ENCODE data around the gene SPEN.
A peak's percentile ranks its signal among the peaks of the same experiment; 100 is the strongest.

The SPEN gene

DNA sequence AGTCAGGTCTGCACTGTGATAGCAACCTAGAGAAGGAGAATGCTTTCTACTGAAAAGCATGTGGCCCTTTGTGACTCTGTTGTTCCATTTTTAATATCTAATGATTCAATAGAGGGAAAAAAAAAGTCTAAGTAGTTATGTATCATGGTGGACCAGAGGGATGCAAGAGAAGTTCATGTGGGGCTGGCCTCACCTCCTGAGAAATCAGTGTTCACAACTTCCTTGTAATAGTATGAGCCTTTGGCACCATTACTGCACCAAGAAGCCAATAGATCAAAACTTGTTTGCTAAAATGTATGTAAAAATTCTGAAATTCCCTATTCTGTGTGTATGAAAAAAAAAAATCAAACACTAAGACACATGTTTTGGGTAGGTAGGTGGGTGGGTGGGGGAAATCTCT, 123.4 kb downstream of the SPEN start:
- Histone ChIP-seq H3K27ac (no peak overlapping the region), H4K20me1 (ENCODE audit: insufficient read depth) (no peaks in the 10 kb centered on the region), H2AFZ (ENCODE audit: low read depth) (no peak overlapping the region), H3K36me3 (ENCODE audit: insufficient read depth) (no peaks in the 10 kb centered on the region), H3K79me2 (ENCODE audit: insufficient read depth, low read depth) (peaks cover 26% of the 10 kb centered on the region; the same call in 1 of the 2 replicates), H3K4me2 (no peak overlapping the region), H3K4me3 (IDR thresholded peaks at IDR 0.05; ENCODE audit: insufficient read depth, low read depth, low read length) (no peak overlapping the region), H3K27me3 (ENCODE audit: insufficient read depth, low read depth) (no peaks in the 10 kb centered on the region), H3K9ac (no peak overlapping the region), H3K4me1 (ENCODE audit: low read depth, poor library complexity, severe bottlenecking) (peaks cover 12% of the 10 kb centered on the region)
- TF ChIP-seq, protein P1, sequence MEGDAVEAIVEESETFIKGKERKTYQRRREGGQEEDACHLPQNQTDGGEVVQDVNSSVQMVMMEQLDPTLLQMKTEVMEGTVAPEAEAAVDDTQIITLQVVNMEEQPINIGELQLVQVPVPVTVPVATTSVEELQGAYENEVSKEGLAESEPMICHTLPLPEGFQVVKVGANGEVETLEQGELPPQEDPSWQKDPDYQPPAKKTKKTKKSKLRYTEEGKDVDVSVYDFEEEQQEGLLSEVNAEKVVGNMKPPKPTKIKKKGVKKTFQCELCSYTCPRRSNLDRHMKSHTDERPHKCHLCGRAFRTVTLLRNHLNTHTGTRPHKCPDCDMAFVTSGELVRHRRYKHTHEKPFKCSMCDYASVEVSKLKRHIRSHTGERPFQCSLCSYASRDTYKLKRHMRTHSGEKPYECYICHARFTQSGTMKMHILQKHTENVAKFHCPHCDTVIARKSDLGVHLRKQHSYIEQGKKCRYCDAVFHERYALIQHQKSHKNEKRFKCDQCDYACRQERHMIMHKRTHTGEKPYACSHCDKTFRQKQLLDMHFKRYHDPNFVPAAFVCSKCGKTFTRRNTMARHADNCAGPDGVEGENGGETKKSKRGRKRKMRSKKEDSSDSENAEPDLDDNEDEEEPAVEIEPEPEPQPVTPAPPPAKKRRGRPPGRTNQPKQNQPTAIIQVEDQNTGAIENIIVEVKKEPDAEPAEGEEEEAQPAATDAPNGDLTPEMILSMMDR (conservative IDR thresholded peaks at IDR 0.05; ENCODE audit: low read depth, low read length) = no peak

DNA sequence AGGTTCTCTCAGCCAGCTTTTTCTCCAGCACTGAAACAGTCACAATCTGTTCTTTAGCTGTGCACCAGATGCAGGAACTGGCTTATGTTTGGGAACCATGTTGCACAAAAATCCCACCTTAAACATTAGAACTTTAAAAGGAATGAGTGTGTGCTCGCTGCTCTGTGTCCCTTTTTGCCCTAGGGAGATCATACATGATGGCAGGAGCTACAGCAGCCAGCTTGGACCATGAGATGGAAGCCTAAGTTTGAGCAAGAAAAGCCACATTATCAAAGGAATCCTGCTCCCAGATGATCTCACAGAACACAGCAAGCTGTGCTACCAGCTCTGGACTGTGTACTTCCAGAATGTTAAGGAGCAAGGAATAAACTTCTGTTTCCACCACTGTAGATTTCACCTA, 124.9 kb downstream of the SPEN start:
- peaks cover 24% of the 10 kb centered on the region; the same call in 1 of the 2 replicates for H3K79me2 ChIP-seq (ENCODE audit: insufficient read depth, low read depth)
- H3K27me3 ChIP-seq (ENCODE audit: insufficient read depth, low read depth) = no peaks in the 10 kb centered on the region
- peaks cover 8% of the 10 kb centered on the region for H3K4me1 ChIP-seq (ENCODE audit: low read depth, poor library complexity, severe bottlenecking)
- no peak overlapping the region for H3K9ac ChIP-seq
- no peak overlapping the region for H3K27ac ChIP-seq
- no peak overlapping the region for H3K4me2 ChIP-seq
- TF ChIP-seq, protein P1 (conservative IDR thresholded peaks at IDR 0.05; ENCODE audit: low read depth, low read length) = no peak
- no peak overlapping the region for H3K4me3 ChIP-seq (IDR thresholded peaks at IDR 0.05; ENCODE audit: insufficient read depth, low read depth, low read length)
- H4K20me1 ChIP-seq (ENCODE audit: insufficient read depth) = no peaks in the 10 kb centered on the region
- H3K36me3 ChIP-seq (ENCODE audit: insufficient read depth) = no peaks in the 10 kb centered on the region
- no peak overlapping the region for H2AFZ ChIP-seq (ENCODE audit: low read depth)

DNA sequence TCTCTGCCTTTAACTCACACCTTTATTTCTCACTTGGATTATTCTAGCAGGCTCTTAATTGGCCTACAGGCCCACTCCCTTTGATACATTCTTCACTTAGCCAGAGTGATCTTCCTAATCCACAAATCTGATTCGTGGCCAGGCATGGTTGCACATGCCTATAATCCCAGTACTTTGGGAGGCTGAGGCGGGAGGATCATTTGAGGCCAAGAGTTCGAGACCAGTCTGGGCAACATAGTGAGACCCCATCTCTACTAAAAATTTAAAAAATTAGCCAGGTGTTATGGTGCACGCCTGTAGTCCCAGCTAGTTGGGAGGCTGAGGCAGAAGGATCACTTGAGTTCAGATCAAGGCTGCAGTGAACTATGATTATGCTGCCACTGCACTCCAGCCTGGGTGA, 126.3 kb downstream of the SPEN start:
- Histone ChIP-seq H3K4me2 (no peak overlapping the region), H3K9ac (no peak overlapping the region), H3K79me2 (ENCODE audit: insufficient read depth, low read depth) (peaks cover 18% of the 10 kb centered on the region; the same call in 1 of the 2 replicates), H3K27ac (no peak overlapping the region), H4K20me1 (ENCODE audit: insufficient read depth) (no peaks in the 10 kb centered on the region), H3K4me3 (IDR thresholded peaks at IDR 0.05; ENCODE audit: insufficient read depth, low read depth, low read length) (no peak overlapping the region), H3K4me1 (ENCODE audit: low read depth, poor library complexity, severe bottlenecking) (peaks cover 8% of the 10 kb centered on the region), H3K36me3 (ENCODE audit: insufficient read depth) (no peaks in the 10 kb centered on the region), H2AFZ (ENCODE audit: low read depth) (no peak overlapping the region), H3K27me3 (ENCODE audit: insufficient read depth, low read depth) (no peaks in the 10 kb centered on the region)
- TF ChIP-seq, protein P1 (conservative IDR thresholded peaks at IDR 0.05; ENCODE audit: low read depth, low read length) = no peak

DNA sequence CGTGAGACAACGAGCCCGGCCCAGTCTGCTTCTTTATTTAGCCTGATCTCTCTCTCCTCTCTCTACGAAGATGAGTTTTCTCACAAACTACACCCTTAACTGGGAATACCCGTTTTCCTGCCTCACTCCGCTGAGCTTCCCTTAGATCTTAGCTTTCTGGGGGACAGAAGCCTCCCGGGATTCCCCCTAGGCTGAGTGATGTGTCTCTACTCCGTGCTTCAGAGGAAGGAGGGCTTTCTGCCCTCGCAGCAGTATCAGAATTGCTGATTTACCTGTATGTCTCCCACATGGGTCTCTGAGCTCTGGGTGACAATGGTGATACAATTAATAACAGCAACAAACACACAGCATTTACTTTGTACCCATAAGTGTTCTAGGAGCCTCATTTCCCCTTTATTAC, 127.3 kb downstream of the SPEN start:
- Histone ChIP-seq H3K27me3 (ENCODE audit: insufficient read depth, low read depth) (no peaks in the 10 kb centered on the region), H2AFZ (ENCODE audit: low read depth) (peak overlapping the region; percentile 94), H3K79me2 (ENCODE audit: insufficient read depth, low read depth) (peaks cover 18% of the 10 kb centered on the region; the same call in 1 of the 2 replicates), H3K4me1 (ENCODE audit: low read depth, poor library complexity, severe bottlenecking) (peaks cover 8% of the 10 kb centered on the region), H3K4me3 (IDR thresholded peaks at IDR 0.05; ENCODE audit: insufficient read depth, low read depth, low read length) (no peak overlapping the region), H3K9ac (peak overlapping the region; percentile 57; the same call in 1 of the 2 replicates), H4K20me1 (ENCODE audit: insufficient read depth) (no peaks in the 10 kb centered on the region), H3K27ac (no peak overlapping the region), H3K36me3 (ENCODE audit: insufficient read depth) (no peaks in the 10 kb centered on the region), H3K4me2 (peak overlapping the region; percentile 99)
- TF ChIP-seq, protein P1 (conservative IDR thresholded peaks at IDR 0.05; ENCODE audit: low read depth, low read length) = no peak
